NT2/D1 (cell line): ENCODE measurements around the gene IZUMO3.
"Not testable (repeated sequence)": the region's sequence is repeated elsewhere in the genome, so short reads cannot be mapped to it uniquely, and the experiment has no call there.

Experiments used
- YY1 ChIP-seq: IDR thresholded peaks from 2 replicates; pipeline ENCODE4 v1.6.1; 2011; ENCODE audit not compliant: insufficient read length, insufficient read depth
- ZNF274 ChIP-seq: IDR thresholded peaks from 2 replicates; pipeline ENCODE4 v1.6.1; 2011; ENCODE audit warnings: mild to moderate bottlenecking, low read depth, low read length

DNA sequence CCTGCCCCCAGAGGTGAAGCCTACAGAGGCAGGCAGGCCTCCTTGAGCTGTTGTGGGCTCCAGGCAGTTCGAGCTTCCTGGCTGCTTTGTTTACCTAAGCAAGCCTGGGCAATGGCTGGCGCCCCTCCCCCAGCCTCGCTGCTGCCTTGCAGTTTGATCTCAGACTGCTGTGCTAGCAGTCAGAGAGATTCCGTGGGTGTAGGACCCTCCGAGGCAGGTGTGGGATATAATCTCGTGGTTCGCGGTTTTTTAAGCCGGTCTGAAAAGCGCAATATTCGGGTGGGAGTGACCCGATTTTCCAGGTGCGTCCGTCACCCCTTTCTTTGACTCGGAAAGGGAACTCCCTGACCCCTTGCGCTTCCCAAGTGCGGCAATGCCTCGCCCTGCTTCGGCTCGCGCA is 34.3 kb upstream of the IZUMO3 start:
- TF ChIP-seq ZNF274, YY1: not testable (repeated sequence)
